ENCODE results near the gene ZCCHC14. TPM values are rescaled to one million over a fixed set of nuclear protein-coding genes. Genes with fewer than 3 reads are reported as not detected.

Gene ZCCHC14
- total and polyA plus RNA-seq, 2 of the 13 experiments (the other 11 are each of a cell fraction or from before 2014, with no cell fraction given) = 12.4 to 12.5 TPM

GRCh38 chr16:87538594-87538993 is 45.8 kb upstream of the ZCCHC14 start (continued):
- TF ChIP-seq YEATS4 (CRISPR knock-in tag; IDR thresholded peaks at IDR 0.05; ENCODE audit: borderline replicate concordance) (0 out of 2 replicates have a peak, but pooled peaks have one; percentile 13), ZNF616 (CRISPR knock-in tag; IDR thresholded peaks at IDR 0.05; ENCODE audit: low read depth) (no peak), ARNTL (CRISPR knock-in tag; IDR thresholded peaks at IDR 0.05) (0 out of 2 replicates have a peak, but pooled peaks have one; percentile 37), ZNF710 (CRISPR knock-in tag; IDR thresholded peaks at IDR 0.05; ENCODE audit: borderline replicate concordance) (0 out of 2 replicates have a peak, but pooled peaks have one; percentile 36), ZFX (CRISPR knock-in tag; IDR thresholded peaks at IDR 0.05; ENCODE audit: low read depth) (0 out of 2 replicates have a peak, but pooled peaks have one; percentile 20), SNAPC5 (CRISPR knock-in tag; IDR thresholded peaks at IDR 0.05; ENCODE audit: borderline replicate concordance) (no peak), ZNF350 (CRISPR knock-in tag; IDR thresholded peaks at IDR 0.05; ENCODE audit: borderline replicate concordance, low read depth) (0 out of 2 replicates have a peak, but pooled peaks have one; percentile 32), PAXIP1 (CRISPR knock-in tag; conservative IDR thresholded peaks at IDR 0.05) (peak; percentile 33; the same call in 1 of the 2 replicates), ZNF605 (CRISPR knock-in tag; IDR thresholded peaks at IDR 0.05) (peak; percentile 36; the same call in 1 of the 2 replicates), ZBTB38 (CRISPR knock-in tag; IDR thresholded peaks at IDR 0.05) (peak; percentile 13; the same call in 1 of the 2 replicates), CENPX (CRISPR knock-in tag; IDR thresholded peaks at IDR 0.05) (no peak), SAP130 (CRISPR knock-in tag; IDR thresholded peaks at IDR 0.05; ENCODE audit: low read depth) (peak; percentile 62), HBP1 (CRISPR knock-in tag; IDR thresholded peaks at IDR 0.05; ENCODE audit: low read depth) (no peak), ZNF687 (CRISPR knock-in tag; IDR thresholded peaks at IDR 0.05) (peak; percentile 59), TAF1 (CRISPR knock-in tag; IDR thresholded peaks at IDR 0.05) (no peak), SP140L (CRISPR knock-in tag; IDR thresholded peaks at IDR 0.05; ENCODE audit: borderline replicate concordance) (no peak)

All from HepG2 (cell line).